AG04450 (cell line): ENCODE measurements around the gene CEP68. TPM values are rescaled to one million over a fixed set of nuclear protein-coding genes. Genes with fewer than 3 reads are reported as not detected.

Experiments
- CTCF ChIA-PET: fragments of 300-600, 350-600 bp; formaldehyde crosslinking; extraction: SDS; loops from one replicate; lab custom pipeline; 2022; ENCODE audit warnings: antibody characterized with exemption, inconsistent platforms; lab: Charles Lee
- POLR2A ChIA-PET: fragments of 350-600 bp; formaldehyde crosslinking; extraction: SDS; loops from one replicate; lab custom pipeline; 2021; ENCODE audit warnings: antibody characterized with exemption, inconsistent platforms; lab: Yijun Ruan, JAX
- DNase-seq: peaks from one replicate; pipeline ENCODE4 v3.0.0-alpha.2; 2011; ENCODE audit warnings: low read depth, low spot score
- H3K27ac ChIP-seq: one replicate; pipeline ENCODE4 v1.5.1; 2012; ENCODE audit warnings: low read depth, low read length, control low read depth
- H3K27me3 ChIP-seq: one replicate; pipeline ENCODE4 v1.6.0; 2012; ENCODE audit warnings: low read length; ENCODE audit not compliant: control insufficient read depth, insufficient read depth
- H3K4me3 ChIP-seq: 2 replicates; pipeline ENCODE4 v1.5.1; 2011; ENCODE audit warnings: mild to moderate bottlenecking, low read depth, low read length, control low read depth
- H3K9me3 ChIP-seq: 2 replicates; pipeline ENCODE4 v1.5.1; 2012; ENCODE audit warnings: low read length; ENCODE audit not compliant: control insufficient read depth, insufficient read depth
- CTCF ChIP-seq: IDR thresholded peaks from 2 replicates; pipeline ENCODE4 v1.5.1; 2011; ENCODE audit warnings: low read depth, low read length, control low read depth, inconsistent platforms
- polyA plus RNA-seq: library from polyadenylated mRNA; depleted of rRNA; stranded (reverse); fragments of >200 nt; gene quantifications from 2 replicates; pipeline ENCODE4 v1.2.3, GENCODE V29; 2011

CEP68 gene
- polyA plus RNA-seq, 1 experiment, result 7.3 TPM

GRCh38 chr2:65075605-65076344 is 19.6 kb downstream of the CEP68 start:
- H3K27ac ChIP-seq, result peak overlapping the region; percentile 33
- H3K9me3 ChIP-seq, result no peaks in the 10 kb centered on the region
- ChIA-PET CTCF (interaction anchor here (0.6 to 1.3 kb wide), 4 partner anchors 11 to 158 kb away, joined by 3 to 5 read pairs (median 4); no protein-coding TSS in a partner anchor), POLR2A (interaction anchor here (0.7 to 1.6 kb wide), 2 partner anchors 19 to 54 kb away, joined by 4 to 7 read pairs; partner anchors contain the start of genes CEP68 and RAB1A)
- no peak overlapping the region for H3K4me3 ChIP-seq
- no peaks in the 10 kb centered on the region for H3K27me3 ChIP-seq
- no peak for DNase-seq
- TF ChIP-seq CTCF, result no peak

- ChIA-PET CTCF (interaction anchor here (0.9 to 1.3 kb wide), 2 partner anchors 12 to 158 kb away, joined by 3 read pairs; no protein-coding TSS in a partner anchor), POLR2A (interaction anchor here (0.7 to 1.6 kb wide), 2 partner anchors 20 to 54 kb away, joined by 4 to 7 read pairs; partner anchors contain the start of genes CEP68 and RAB1A)
- Histone ChIP-seq H3K27me3 (no peaks in the 10 kb centered on the region), H3K9me3 (no peaks in the 10 kb centered on the region), H3K27ac (peak overlapping the region; percentile 33), H3K4me3 (no peak overlapping the region)
- no peak for DNase-seq
- no peak for TF ChIP-seq CTCF
Observed at GRCh38 chr2:65076345-65076710, 20.1 kb downstream of the CEP68 start.

GRCh38 chr2:65077898-65078297 is 21.7 kb downstream of the CEP68 start:
- no peak for DNase-seq
- ChIA-PET CTCF (interaction anchor here (0.9 to 1.2 kb wide), 2 partner anchors 9 to 13 kb away, joined by 3 to 4 read pairs; no protein-coding TSS in a partner anchor), POLR2A (no interaction called here)

GRCh38 chr2:65079017-65079416 is 22.8 kb downstream of the CEP68 start:
- no peak for TF ChIP-seq CTCF
- Histone ChIP-seq H3K27ac (peak overlapping the region; percentile 11), H3K27me3 (no peaks in the 10 kb centered on the region), H3K9me3 (no peaks in the 10 kb centered on the region), H3K4me3 (no peak overlapping the region)
- ChIA-PET CTCF (interaction anchor here (0.8 kb wide), 1 partner anchor 8 kb away, joined by 3 read pairs; no protein-coding TSS in a partner anchor), POLR2A (no interaction called here)
- no peak for DNase-seq

More at GRCh38 chr2:65077898-65078297, 21.7 kb downstream of the CEP68 start:
- Histone ChIP-seq H3K4me3 (no peak overlapping the region), H3K27ac (no peak overlapping the region), H3K27me3 (no peaks in the 10 kb centered on the region), H3K9me3 (no peaks in the 10 kb centered on the region)
- TF ChIP-seq CTCF, result no peak

GRCh38 chr2:65081232-65081685 is 25.0 kb downstream of the CEP68 start:
- Histone ChIP-seq H3K27ac (peak overlapping the region; percentile 21), H3K9me3 (no peaks in the 10 kb centered on the region), H3K4me3 (no peak overlapping the region), H3K27me3 (no peaks in the 10 kb centered on the region)
- CTCF ChIA-PET, result no interaction called here
- TF ChIP-seq CTCF, result no peak
- DNase-seq, result no peak
- POLR2A ChIA-PET, result interaction anchor here (0.7 kb wide), 1 partner anchor 83 kb away, joined by 4 read pairs; no protein-coding TSS in a partner anchor
